GM21786 (cell line): ENCODE results near the gene PTPRT.

ENCODE experiments used
- ATAC-seq: cut with Tn5 transposase; IDR thresholded peaks from one replicate; pipeline ENCODE4 v1.9.1; 2021; ENCODE audit not compliant: unreplicated experiment

Gene PTPRT

DNA sequence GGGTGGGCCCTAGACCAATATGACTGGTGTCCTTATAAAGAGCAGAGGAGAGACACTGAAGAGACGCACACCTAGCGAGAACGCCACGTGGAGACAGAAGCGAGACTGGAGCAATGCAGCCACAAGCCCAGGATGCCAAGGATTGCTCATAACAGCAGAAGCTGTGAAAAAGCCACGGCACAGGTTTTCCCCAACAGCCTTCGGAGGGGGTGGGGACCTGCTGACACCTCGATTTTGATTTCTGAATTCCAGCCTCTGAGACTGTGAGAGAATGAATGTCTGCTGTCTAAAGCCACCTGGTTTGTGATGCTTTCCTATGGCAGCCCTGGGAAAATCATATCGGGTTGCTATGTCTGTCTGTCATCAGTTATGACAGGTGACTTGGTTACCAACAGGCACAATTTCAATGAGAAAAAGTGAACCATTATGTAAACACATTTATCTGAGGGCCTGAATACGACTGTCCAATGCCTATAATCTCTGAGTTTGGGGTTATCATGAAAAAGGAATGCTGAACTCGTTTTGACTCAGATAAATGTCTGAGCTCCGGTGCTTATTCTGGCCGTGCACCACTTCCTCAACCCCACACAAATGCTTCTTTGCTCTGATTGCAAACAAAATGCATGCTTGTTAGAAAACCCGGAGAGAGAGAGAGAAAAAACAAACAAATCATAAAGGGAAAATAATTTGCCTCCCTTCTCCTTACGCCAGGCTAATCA lies 769.7 kb downstream of the PTPRT start:
- no peak for ATAC-seq

DNA sequence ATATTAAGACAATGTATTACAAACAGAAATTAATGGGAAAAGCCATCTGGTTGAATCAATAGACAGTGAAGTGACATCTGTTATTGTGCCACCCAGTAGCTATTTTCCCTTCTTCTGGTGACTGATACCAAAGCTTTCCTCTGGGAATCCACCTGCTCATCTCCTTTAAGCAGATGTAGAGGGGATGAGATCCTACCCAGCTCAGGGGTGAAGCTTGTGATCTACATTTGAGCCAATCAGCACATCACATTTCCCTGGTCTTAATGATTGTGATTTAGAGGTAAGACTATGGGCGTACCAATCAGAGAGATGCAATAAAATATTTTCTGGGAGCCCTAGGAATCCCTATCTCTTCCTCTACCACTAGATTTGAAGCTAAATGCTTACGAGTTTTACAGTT lies 782.9 kb downstream of the PTPRT start:
- ATAC-seq: no peak

DNA sequence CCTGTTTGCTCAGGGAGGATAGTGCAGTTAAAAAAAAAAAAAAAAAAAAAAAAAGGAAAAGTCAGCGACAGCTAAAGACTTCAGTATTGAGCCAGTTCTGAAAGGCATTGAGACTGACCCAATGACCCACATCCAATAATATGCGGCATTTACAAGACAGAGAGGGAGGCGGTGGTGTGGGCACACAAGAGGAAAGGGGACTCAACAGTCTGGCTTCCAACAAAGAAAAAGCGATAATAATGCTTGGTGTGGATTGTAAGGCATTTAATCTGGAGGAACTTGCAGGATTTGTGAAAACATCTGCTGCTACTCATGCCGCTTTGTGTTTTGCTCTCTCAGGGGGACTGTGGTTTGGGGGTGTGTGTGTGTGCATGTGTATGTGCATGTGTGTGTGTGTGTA lies 787.3 kb downstream of the PTPRT start:
- ATAC-seq: no peak

DNA sequence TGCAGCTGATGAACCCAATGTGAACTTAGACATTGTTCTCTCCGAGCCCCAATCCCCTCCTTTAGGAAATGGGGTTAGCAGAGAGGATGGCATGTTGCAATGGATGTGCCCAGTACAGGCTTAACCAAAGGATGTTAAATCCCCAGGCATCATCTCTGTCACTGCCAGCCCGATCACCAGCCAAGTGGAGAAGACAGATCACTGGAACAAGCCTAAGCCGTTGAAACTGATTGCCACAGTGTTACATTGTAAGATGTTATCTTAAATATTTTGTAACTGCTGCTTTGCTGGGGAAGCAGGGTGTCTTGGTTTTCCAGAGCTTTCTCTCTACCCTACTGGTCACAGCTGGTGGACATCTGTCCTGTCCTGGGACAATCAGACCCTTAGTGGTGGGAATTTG lies 788.1 kb downstream of the PTPRT start:
- ATAC-seq: no peak

DNA sequence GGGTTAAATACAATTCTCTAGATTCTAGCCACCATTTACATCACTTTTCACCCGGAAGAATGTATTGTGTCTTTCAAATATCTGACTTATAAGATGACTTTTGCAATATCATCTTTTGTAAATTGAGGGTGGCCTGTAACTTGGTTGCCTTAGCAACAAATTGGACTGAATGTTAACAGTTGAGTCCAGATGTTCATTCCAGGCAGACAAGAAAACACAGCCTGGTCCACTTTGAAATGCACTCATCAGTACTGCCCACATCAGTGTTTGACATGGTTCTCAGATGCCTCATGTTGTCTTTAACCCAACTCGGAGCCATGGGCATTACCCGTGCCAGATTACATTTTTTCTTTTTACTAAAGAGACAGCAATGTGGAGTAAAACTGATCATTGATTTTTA lies 789.9 kb downstream of the PTPRT start:
- ATAC-seq: no peak

DNA sequence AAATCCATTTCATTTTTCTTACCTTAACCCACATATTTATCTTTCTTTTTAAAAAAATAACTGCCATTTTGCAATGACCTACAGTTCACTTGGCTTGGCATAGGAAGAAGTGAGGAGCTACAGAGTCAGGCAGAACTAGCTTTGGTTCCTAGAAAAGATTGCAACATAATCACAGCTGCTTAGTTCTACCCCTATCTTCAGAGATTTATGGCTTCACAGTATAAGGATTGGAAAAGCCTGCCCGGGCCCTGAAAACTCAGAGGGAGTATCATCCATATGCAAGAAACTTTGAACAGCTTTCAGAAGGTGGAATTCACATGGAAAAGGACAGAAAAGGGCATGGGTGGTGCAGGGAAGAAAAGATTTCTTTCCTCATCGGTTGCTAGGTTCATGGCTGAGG lies 797.3 kb downstream of the PTPRT start:
- ATAC-seq: no peak

DNA sequence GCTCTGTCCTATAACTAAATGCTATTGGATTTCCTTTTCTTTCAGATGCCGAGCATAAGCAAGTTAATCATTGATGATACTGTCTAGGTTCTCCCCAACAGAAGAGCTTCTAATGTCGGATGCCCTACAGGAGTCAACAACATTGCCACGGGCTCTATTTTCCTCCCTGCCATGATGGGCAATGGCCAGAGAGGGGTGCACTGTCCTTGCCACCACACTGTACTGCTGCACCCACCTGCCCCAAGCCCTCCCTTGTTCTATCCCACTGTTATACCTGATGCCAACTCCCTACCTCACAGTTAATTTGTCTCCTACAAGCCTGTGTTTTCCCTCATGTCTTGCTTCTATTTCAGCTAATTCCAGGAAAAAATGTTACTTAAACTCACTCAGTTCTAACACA lies 797.9 kb downstream of the PTPRT start:
- ATAC-seq: no peak

DNA sequence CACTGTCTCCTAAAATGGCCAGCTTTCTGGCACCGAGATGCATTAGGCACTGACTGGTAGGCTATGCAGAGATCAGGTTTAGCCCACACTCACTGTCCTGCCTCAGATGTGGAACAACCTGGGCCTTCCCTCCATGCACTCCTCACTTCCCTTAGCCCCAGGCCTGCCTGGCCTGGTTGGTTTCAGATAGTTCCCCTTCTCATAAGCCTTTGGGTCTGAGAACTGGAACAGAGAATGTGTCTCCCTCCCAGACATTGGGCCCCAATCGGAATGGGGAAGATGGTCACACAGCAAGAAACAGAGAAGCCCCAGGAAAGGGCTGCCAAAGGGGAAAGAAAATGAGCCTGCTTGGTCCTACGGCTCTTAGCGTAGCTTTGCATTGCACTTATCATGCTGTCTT lies 809.4 kb downstream of the PTPRT start:
- no peak for ATAC-seq

DNA sequence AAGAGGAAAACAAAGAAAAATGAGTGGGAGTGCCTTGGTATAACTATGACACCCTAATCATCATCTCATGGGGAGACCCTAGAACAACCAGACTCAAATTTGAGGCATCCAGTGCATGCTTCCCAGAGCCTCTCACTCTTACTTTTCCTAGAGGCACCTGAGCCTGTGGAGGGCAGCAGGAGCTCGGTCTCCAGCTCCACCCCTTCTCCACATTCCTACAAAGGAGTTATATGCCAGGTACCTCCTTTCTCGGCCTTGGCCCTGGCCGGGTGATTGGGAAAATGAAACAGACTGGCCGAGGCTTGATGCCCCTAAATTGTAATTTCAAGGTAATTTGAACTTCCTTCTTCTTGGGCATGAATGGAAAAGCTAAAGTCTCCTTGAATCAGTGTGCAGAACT lies 810.3 kb downstream of the PTPRT start:
- no peak for ATAC-seq

DNA sequence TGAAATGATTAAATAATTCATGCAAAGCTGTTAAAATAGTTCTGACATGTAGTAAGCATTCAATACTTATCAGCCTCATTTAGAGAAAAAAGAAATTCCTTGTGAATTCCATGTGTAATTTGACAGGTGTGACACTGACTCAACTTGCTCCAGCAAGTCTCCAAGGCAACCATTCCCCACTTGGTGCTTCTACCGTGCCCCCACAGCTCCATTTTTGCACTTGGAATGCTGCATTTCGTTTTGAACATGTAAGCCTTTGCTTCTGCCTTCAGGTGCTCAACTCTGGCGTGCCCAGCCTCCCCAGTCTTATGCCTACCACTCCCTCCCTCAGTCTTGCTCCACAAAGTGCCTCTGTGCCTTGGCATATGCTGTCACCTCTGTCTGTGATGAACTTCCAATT lies 810.9 kb downstream of the PTPRT start:
- no peak for ATAC-seq

DNA sequence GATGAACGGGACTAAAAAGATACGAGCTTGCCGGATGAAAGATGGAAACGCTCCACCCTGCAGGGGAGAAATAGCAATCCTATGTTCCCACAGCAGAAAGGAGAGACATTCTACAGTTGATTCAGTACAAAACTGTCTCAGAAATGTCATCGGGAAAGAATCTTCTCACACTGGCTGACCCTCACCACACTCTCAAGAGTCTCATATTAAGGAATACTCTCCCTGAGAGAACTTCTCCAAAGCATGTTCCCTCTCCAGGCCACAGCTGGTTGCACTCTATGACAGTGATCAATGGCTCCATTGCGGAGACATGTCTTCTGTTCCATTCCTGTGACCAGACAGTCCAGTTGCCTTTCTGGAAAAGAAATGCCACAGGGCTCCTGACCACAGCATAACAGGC lies 813.6 kb downstream of the PTPRT start:
- ATAC-seq: no peak

DNA sequence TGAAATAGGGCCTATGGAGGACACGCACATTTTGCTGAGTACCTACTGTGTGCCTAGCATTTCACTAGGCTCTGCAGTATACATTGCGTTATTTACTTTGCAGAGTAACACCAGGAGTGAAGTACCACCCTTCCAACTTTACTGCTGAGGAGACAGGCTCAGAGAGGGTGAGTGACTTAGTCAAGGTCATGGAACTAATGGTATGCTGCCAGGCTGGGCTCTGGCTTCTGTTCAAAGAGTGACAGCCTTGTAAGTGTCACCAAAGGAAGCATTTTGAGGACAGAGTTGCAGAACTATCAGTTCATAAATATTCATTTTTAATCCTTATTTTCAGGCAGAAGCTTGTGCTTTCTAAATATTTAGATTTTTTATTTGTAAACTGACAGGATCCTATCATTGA lies 816.7 kb downstream of the PTPRT start:
- no peak for ATAC-seq

DNA sequence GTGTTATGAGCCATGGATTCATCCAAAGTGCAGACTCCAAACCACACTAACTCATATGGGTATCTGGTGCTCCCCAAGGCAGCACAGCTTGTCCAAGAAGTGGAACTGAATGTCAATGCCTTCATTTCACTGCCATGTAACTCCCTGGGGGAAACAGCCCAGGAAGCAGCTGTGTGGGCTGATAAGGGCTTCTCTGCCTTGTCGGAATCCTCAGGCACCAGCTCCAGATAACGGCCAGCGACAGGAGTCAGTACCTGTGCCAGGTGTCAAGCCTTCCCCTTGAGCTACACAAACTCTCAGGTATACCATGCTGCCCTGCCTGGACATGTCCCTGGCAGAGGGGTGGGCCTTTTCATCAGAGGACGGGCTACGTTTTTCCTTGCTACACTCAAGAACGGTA lies 819.6 kb downstream of the PTPRT start:
- no peak for ATAC-seq

DNA sequence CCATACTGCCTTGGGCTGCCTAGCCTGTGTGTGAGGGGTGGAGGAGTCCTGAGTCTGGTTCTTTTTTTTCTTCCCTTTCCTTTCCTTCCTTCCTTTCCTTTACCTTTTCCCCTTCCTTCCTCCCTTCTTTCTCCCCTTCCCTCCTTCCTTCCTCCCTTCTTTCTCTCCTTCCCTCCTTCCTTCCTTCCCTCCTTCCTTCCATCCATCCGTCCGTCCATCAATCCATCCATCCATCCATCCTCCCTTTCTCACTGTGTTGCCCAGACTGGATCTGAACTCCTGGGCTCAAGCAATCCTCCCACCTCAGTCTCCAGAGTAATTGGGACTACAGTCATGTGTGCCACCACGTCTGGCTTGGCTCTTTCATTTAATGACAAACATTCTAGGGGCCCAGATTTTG lies 820.8 kb downstream of the PTPRT start:
- ATAC-seq: no peak

DNA sequence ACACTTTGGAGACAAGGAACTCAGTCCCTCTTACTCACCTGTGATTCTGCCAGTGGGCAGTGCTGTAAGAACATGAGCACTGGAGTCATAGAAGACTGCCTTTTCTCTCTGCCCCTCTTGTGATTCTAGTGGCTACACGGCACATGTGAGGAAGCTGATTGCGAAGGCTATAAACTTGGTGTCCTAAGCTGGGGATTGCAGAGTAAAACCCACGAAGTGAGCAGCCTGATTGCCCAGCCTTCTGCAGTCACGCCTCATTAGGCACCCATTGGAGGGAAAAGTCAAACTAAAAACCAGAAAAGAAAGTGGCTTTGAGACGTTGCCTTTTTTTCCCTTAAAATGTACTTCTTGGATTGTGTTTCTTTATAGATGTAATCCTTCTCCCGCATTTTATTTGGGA lies 823.1 kb downstream of the PTPRT start:
- no peak for ATAC-seq

DNA sequence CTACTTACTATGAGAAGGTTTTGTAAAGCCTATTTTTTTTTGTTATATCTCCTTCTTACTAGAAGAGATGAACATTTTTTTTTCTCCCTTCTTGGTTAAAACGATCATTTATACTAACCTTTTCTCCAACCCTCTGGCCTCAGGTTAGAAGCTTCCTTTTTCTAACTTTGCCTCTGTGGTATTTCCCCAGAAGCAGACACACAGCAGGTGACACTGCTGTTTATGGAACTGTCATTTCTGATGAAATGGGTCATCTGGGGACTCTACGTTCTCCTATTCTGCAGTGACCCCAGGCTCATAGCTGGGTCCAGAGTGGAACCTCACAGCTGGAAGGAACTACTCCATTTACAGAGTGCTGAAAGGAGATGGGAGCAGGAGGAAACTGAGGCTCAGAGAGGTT lies 825.3 kb downstream of the PTPRT start:
- ATAC-seq: no peak

DNA sequence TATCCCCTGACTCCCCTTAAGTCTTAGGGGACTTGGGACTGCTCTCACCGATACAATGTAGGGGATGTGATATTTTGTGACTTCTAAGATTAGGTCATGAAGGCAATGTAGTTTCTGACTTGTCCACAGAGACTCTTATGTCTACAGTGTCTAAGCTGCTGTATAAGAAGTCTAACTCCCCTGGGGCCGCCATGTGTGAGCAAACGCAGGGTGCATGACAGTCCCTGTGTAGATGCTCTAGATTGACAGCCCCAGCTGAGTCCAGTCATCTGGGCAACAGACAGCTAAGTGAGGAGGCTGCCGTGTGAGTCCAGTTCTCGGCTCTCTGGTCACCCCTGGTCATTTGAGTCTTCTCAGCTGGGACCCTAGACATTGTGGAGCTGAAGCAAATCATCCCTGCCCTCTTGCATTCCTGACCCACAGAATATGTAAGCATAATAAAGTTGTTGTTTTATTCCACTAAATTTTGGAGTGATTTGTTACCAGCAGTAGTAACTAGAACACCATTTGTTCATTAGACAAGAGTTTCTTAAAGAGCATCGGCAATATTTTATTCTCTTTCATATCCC lies 828.2 kb downstream of the PTPRT start:
- ATAC-seq: no peak

DNA sequence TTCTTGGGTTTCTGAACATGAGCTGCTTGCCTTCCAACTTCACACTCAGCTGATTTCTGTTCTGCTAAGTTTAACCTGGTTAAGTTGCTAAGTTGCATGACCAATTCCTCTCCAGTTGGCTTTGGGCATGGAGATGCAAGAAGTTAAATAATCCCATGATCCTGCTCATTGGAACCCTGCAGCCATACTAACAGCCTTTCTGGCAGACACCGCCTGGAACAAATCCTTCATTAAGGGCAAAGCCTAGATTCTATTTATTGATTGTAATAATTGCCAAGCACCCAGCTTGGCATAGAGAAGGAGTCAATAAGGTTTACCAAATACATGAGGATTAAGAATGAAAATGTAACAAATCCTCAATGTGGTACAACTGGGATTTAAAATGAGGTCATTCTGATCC lies 829.1 kb downstream of the PTPRT start:
- no peak for ATAC-seq

DNA sequence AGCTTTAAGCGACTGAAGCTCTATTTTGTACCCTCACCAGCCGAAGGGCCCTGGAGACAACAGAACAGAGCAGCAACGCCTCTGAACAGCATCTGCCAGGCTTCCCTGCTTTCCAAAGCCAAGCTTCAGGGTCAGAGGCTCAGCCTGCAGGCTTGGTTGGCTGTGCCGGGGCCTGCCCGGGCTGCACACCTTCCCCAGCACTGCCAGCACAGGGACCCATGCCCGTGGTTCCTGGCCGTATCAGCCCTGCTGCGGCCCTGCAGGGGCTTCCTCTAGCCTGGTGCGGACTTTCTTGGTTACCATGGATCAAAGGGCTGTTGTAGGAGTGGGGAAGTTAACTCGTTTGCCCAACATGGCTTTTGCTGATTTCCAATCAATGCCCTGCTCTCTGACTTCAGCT lies 830.1 kb downstream of the PTPRT start:
- no peak for ATAC-seq

DNA sequence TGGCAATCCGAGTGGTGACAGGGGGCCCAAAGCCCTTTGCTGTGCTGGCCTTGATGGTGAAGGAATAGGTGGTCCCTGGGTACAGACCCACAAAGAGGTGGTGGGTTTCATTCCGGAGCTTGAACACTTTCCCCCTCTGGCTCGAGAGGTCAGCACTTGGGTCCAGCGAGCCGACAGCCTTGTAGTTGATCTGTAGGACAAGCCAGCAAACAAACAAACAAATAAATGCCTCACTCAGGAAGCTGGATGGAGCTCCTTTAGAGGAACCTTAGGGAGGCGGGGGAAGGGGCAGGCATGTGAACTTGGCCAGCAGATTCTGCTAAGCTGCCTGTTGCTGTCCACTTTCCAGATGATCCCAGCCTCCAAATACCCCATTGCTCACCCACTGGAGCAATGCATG lies 837.6 kb downstream of the PTPRT start:
- no peak for ATAC-seq

DNA sequence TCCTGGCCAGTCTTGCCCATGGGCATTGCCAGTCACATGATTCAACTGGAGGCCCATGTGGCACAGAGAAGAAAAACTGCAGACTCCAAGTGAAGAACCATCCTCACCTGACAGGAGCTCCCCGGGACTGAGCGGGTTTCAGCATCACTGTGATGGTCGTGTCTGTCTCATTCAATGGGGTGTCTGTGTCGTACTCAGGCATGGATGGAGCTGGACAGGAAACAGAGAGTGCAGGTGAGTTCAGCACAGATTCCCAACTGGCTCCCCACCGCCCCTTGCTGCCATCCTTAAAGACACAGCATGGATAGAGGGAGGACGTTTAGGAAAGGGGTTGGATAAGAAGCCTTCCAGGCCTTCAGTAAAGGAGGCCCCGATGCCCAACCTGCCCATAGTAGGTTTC lies 839.2 kb downstream of the PTPRT start:
- no peak for ATAC-seq

DNA sequence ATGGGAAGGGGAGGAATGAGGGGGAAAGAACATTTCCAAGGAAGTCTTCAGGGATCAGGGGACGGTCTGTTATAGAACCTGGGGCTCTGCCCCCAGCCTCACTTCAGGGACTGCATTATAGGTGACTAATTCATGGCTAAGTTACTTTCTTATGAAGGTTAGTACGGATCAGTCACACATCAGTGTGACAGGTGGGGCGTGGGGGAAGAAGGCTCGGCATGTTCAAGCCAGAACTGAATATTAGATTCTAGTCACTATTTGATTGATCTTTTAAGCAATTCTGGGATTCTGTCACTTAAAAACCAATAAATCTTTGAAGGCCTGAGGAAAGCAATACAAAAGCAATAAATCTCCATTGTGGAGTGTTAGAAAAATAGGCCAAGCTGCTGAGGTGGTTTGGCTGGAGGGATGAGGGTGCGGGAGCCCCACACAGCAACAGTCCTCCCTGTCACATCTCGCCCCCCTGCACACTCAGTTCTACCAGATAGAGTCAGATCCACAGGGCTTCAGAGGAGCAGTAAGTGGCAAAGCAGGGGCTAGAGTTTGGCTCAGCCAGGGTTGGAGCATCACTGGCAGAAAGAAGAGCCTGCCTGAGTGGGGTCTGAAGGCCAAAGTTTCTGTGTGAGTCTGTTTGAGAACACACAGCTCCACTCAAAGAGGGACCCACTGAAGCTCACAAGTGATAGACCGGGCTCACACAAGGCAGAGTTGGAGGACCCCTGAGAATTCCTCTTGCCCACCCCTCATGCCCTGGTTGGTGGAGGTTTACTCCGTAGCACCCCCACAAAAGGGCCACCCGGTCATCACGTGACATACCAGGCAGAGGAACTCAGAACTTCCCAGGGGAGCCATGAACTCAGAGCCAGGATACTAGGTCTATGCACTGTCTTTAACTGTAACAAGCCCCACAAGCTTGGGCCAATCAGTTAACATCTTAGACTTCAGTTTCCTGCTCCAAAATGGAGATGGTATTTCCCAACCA lies 843.2 kb downstream of the PTPRT start:
- no peak for ATAC-seq
